ENCODE results near the gene CETN2. TPM values are rescaled to one million over a fixed set of nuclear protein-coding genes. Genes with fewer than 3 reads are reported as not detected.
"Not testable (repeated sequence)": the region's sequence is repeated elsewhere in the genome, so short reads cannot be mapped to it uniquely, and the experiment has no call there.

The CETN2 gene
- total RNA-seq, 1 donor = 65.7 TPM

- H3K4me3 ChIP-seq (ENCODE audit: low read depth, low read length) = no peak overlapping the region
- no peak for TF ChIP-seq CTCF (IDR thresholded peaks at IDR 0.05; ENCODE audit: insufficient read depth, low read length)
- no peak for DNase-seq (ENCODE audit: low read depth)
Measured at GRCh38 chrX:152806035-152806434, 24.5 kb downstream of the CETN2 start.

- DNase-seq (ENCODE audit: low read depth) = no peak
- no peak overlapping the region for H3K4me3 ChIP-seq (ENCODE audit: low read depth, low read length)
- no peak for TF ChIP-seq CTCF (IDR thresholded peaks at IDR 0.05; ENCODE audit: insufficient read depth, low read length)
Measured at GRCh38 chrX:152798945-152799344, 31.6 kb downstream of the CETN2 start.

- DNase-seq (ENCODE audit: low read depth); H3K4me3 ChIP-seq (ENCODE audit: low read depth, low read length): not testable (repeated sequence)
Measured at GRCh38 chrX:152787062-152787461, 43.5 kb downstream of the CETN2 start.

Other genes with a start within 250 kb of the CETN2 start
- gene GABRQ, start 192.9 kb downstream of the CETN2 start, total RNA-seq (ENCODE audit: low replicate concordance) = not detected in 2 replicates
- gene MAGEA3, start 132.0 kb downstream of the CETN2 start, total RNA-seq (ENCODE audit: low replicate concordance) = not detected in 2 replicates
- not detected in 2 replicates for gene CSAG2, start 121.5 kb downstream of the CETN2 start, total RNA-seq (ENCODE audit: low replicate concordance)
- gene MAGEA2B, start 116.1 kb downstream of the CETN2 start, total RNA-seq (ENCODE audit: low replicate concordance) = not detected in 2 replicates
- gene CSAG1, start 97.0 kb downstream of the CETN2 start, total RNA-seq (ENCODE audit: low replicate concordance) = not detected in 2 replicates
- gene MAGEA12, start 97.0 kb downstream of the CETN2 start, total RNA-seq (ENCODE audit: low replicate concordance) = not detected in 2 replicates
- not detected in 2 replicates for gene MAGEA2, start 76.9 kb downstream of the CETN2 start, total RNA-seq (ENCODE audit: low replicate concordance)
- gene CSAG3, start 71.5 kb downstream of the CETN2 start, total RNA-seq (ENCODE audit: low replicate concordance) = not detected in 2 replicates
- gene MAGEA6, start 61.1 kb downstream of the CETN2 start, total RNA-seq (ENCODE audit: low replicate concordance) = not detected in 2 replicates
- 8.8 and 11.7 TPM in 2 replicates for gene NSDHL, start 306 bp upstream of the CETN2 start, total RNA-seq (ENCODE audit: low replicate concordance)
- 1.1 and 4.7 TPM in 2 replicates for gene ZNF185, start 67.3 kb upstream of the CETN2 start, total RNA-seq (ENCODE audit: low replicate concordance)
- gene PNMA5, start 163.4 kb upstream of the CETN2 start, total RNA-seq (ENCODE audit: low replicate concordance) = not detected in 2 replicates
- gene PNMA3, start 225.7 kb upstream of the CETN2 start, total RNA-seq (ENCODE audit: low replicate concordance) = under 0.01 TPM in 1 of 2 replicates, not detected in the other
- 1.3 and 14.9 TPM in 2 replicates for gene PNMA6A, start 241.7 kb upstream of the CETN2 start, total RNA-seq (ENCODE audit: low replicate concordance)

Measured in fibroblast of the aortic adventitia (primary cell).